ENCODE results near the gene LONP1.

The LONP1 gene

DNA sequence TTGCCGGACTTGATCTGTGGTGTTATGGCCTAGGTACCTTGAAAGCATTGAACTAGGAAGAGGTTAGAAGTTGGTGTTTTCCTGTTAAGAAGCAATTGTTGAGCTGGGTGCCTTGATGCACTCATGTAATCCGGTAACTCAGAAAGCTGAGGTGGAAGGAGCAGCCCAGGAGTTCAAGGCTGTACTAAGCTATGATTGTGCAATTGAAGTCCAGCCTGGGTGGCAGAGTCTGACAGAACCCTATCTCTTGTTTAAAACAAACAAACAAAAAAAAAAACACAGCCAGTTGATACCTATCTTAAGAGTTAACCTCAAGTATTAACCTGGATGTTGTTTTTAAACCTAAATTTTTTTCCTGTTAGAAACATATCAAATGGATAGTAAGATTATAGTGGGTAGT lies 77.7 kb downstream of the LONP1 start:
- no peak for DNase-seq

Data from COR-L47 (cell line).